H1 (cell line): Measurements from ENCODE around the gene EPHA4. TPM values are rescaled to one million over a fixed set of nuclear protein-coding genes. Genes with fewer than 3 reads are reported as not detected.

ENCODE experiments used
- CTCF ChIA-PET: fragments of 300-600 bp; sonication (Branson Sonifier 250); formaldehyde crosslinking; loops from one replicate; lab custom pipeline; 2021; ENCODE audit not compliant: partially characterized antibody; lab: Charles Lee
- POLR2A ChIA-PET: fragments of 300-600 bp; sonication (Branson Sonifier 250); formaldehyde crosslinking; loops from one replicate; lab custom pipeline; 2021; ENCODE audit warnings: inconsistent platforms; ENCODE audit not compliant: partially characterized antibody; lab: Charles Lee
- DNase-seq, 2 experiments: peaks; one replicate each; pipeline versions ENCODE4 v3.0.0 to v3.0.0-alpha.2; 2010 to 2022; ENCODE audit warnings: low spot score in 2 of 2, low read depth in 1 of 2, mixed read lengths in 1 of 2
- FAIRE-seq: peaks from 2 replicates; lab custom pipeline; 2011; peaks lifted over from hg19 to GRCh38; lab: Jason Lieb, UNC
- H2AFZ ChIP-seq: 2 replicates; pipeline ENCODE4 v1.8.1; 2012; ENCODE audit warnings: low read length, inconsistent platforms
- H2AK5ac ChIP-seq: 2 replicates; pipeline ENCODE4 v1.6.1; 2013; ENCODE audit warnings: low read depth, low read length
- H2BK120ac ChIP-seq: replicated peaks from 2 replicates; pipeline ENCODE3; 2013; ENCODE audit warnings: low read depth, low read length, inconsistent platforms
- H2BK12ac ChIP-seq: 2 replicates; pipeline ENCODE4 v1.6.1; 2013; ENCODE audit warnings: low read depth, low read length
- H2BK15ac ChIP-seq: 2 replicates; pipeline ENCODE4 v1.6.1; 2013; ENCODE audit warnings: low read length
- H2BK20ac ChIP-seq: 2 replicates; pipeline ENCODE4 v1.6.1; 2013; ENCODE audit warnings: low read length
- H2BK5ac ChIP-seq: 2 replicates; pipeline ENCODE4 v1.6.1; 2013; ENCODE audit warnings: low read depth, low read length
- H3K14ac ChIP-seq: 2 replicates; pipeline ENCODE4 v1.6.1; 2013; ENCODE audit warnings: inconsistent platforms; ENCODE audit not compliant: insufficient read length
- H3K18ac ChIP-seq: 2 replicates; pipeline ENCODE4 v1.6.1; 2013; ENCODE audit warnings: low read length; ENCODE audit errors: extremely low read depth
- H3K23ac ChIP-seq: 2 replicates; pipeline ENCODE4 v1.6.1; 2013; ENCODE audit warnings: inconsistent platforms; ENCODE audit not compliant: insufficient read length
- H3K23me2 ChIP-seq: 2 replicates; pipeline ENCODE4 v1.6.1; 2013; ENCODE audit warnings: low read depth, low read length
- H3K27ac ChIP-seq: 2 replicates; pipeline ENCODE4 v1.6.1; 2011; ENCODE audit warnings: low read depth, low read length, inconsistent platforms
- H3K27me3 ChIP-seq, 4 experiments: replicated peaks in 1 of 4; 1 replicate in 1 of 4; 2 replicates in 3 of 4; pipeline versions ENCODE4 v1.6.1 to v1.8.1; 2011 to 2013; ENCODE audit warnings: low read length in 3 of 4, mild to moderate bottlenecking in 3 of 4, inconsistent platforms in 2 of 4, mixed read lengths in 2 of 4, moderate library complexity in 1 of 4; ENCODE audit not compliant: control insufficient read depth in 3 of 4, insufficient read depth in 3 of 4; ENCODE audit errors: extremely low read depth in 1 of 4
- H3K36me3 ChIP-seq, 4 experiments: 2 replicates each; pipeline versions ENCODE4 v1.6.1 to v1.8.1; 2011 to 2013; ENCODE audit warnings: mild to moderate bottlenecking in 4 of 4, low read length in 3 of 4, moderate library complexity in 2 of 4, control low read depth in 1 of 4, inconsistent platforms in 1 of 4; ENCODE audit not compliant: insufficient read depth in 4 of 4, control insufficient read depth in 2 of 4
- H3K4ac ChIP-seq: replicated peaks from 2 replicates; pipeline ENCODE3; 2013; ENCODE audit warnings: low read length, low read depth, mixed read lengths, inconsistent platforms; ENCODE audit not compliant: insufficient read length
- H3K4me1 ChIP-seq, 4 experiments: replicated peaks in 1 of 4; 1 replicate in 1 of 4; 2 replicates in 3 of 4; pipeline versions ENCODE4 v1.6.1 to v1.8.1; 2011 to 2013; ENCODE audit warnings: low read length in 3 of 4, inconsistent platforms in 2 of 4, mixed read lengths in 1 of 4; ENCODE audit not compliant: insufficient read depth in 4 of 4, control insufficient read depth in 3 of 4
- H3K4me2 ChIP-seq, 2 experiments: 2 replicates each; pipeline versions ENCODE4 v1.6.1 to v1.8.1; 2011 to 2013; ENCODE audit warnings: low read depth in 2 of 2, low read length in 2 of 2, control low read depth in 1 of 2, inconsistent platforms in 1 of 2, mild to moderate bottlenecking in 1 of 2; ENCODE audit not compliant: insufficient read depth in 1 of 2
- H3K4me3 ChIP-seq, 4 experiments: fragments of 200-600, 300-600 bp in 1 of 4; sonication (generic), shearing (Covaris generic), sonication (Bioruptor Twin) in 1 of 4; 2 replicates each; pipeline versions ENCODE4 v1.5.1 to v1.8.1; 2011 to 2016; ENCODE audit warnings: low read length in 4 of 4, low read depth in 3 of 4, control low read depth in 2 of 4, inconsistent platforms in 2 of 4, mild to moderate bottlenecking in 2 of 4, mixed read lengths in 1 of 4, moderate library complexity in 1 of 4; ENCODE audit not compliant: insufficient read depth in 2 of 4; ENCODE audit errors: extremely low read depth in 1 of 4
- H3K56ac ChIP-seq: replicated peaks from 2 replicates; pipeline ENCODE3; 2013; ENCODE audit warnings: low read depth, mild to moderate bottlenecking, mixed read lengths, low read length, inconsistent platforms; ENCODE audit not compliant: insufficient read length
- H3K79me1 ChIP-seq: 2 replicates; pipeline ENCODE4 v1.6.1; 2013; ENCODE audit warnings: low read depth, low read length, control low read depth
- H3K79me2 ChIP-seq, 2 experiments: 2 replicates each; pipeline versions ENCODE4 v1.6.1 to v1.8.1; 2012 to 2013; ENCODE audit warnings: low read length in 2 of 2, mild to moderate bottlenecking in 2 of 2, inconsistent platforms in 1 of 2; ENCODE audit not compliant: insufficient read depth in 2 of 2, control insufficient read depth in 1 of 2
- H3K9ac ChIP-seq, 4 experiments: replicated peaks in 1 of 4; 1 replicate in 1 of 4; 2 replicates in 3 of 4; pipeline versions ENCODE4 v1.6.1 to v1.8.1; 2011 to 2013; ENCODE audit warnings: low read depth in 3 of 4, low read length in 3 of 4, control low read depth in 2 of 4, mild to moderate bottlenecking in 2 of 4, moderate library complexity in 2 of 4, inconsistent platforms in 1 of 4; ENCODE audit errors: extremely low read depth in 1 of 4
- H3K9me3 ChIP-seq, 2 experiments: 2 replicates each; pipeline versions ENCODE4 v1.6.1 to v1.8.1; 2012 to 2013; ENCODE audit warnings: mild to moderate bottlenecking in 2 of 2, moderate library complexity in 2 of 2, control low read depth in 1 of 2, inconsistent platforms in 1 of 2, low read depth in 1 of 2, low read length in 1 of 2, mixed read lengths in 1 of 2; ENCODE audit not compliant: insufficient read depth in 2 of 2
- H4K20me1 ChIP-seq, 2 experiments: replicated peaks in 1 of 2; 2 replicates each; pipeline versions ENCODE3 to v1.8.1; 2011 to 2013; ENCODE audit warnings: inconsistent platforms in 2 of 2, low read length in 2 of 2, mild to moderate bottlenecking in 1 of 2; ENCODE audit not compliant: insufficient read depth in 2 of 2, control insufficient read depth in 1 of 2
- H4K5ac ChIP-seq: 2 replicates; pipeline ENCODE4 v1.6.1; 2013; ENCODE audit warnings: low read length, low read depth, mixed read lengths, inconsistent platforms; ENCODE audit not compliant: insufficient read length
- H4K8ac ChIP-seq: 2 replicates; pipeline ENCODE4 v1.8.0; 2013; ENCODE audit warnings: mild to moderate bottlenecking, moderate library complexity, low read length, inconsistent platforms; ENCODE audit not compliant: insufficient read depth; ENCODE audit errors: extremely low read depth
- H4K91ac ChIP-seq: replicated peaks from 2 replicates; pipeline ENCODE3; 2013; ENCODE audit warnings: low read length, mixed read lengths, inconsistent platforms; ENCODE audit not compliant: insufficient read length
- CHD2 ChIP-seq: IDR thresholded peaks from 2 replicates; pipeline ENCODE4 v1.6.1; 2012; ENCODE audit warnings: low read length, improper control_type of control experiment
- CTCF ChIP-seq, 3 experiments: IDR thresholded peaks; 1 replicate in 2 of 3; 2 replicates in 1 of 3; pipeline versions ENCODE4 v1.5.1 to v1.6.1; 2011; ENCODE audit warnings: low read length in 3 of 3, mild to moderate bottlenecking in 3 of 3, inconsistent platforms in 2 of 3, low read depth in 1 of 3, moderate library complexity in 1 of 3; ENCODE audit not compliant: insufficient read depth in 1 of 3; ENCODE audit errors: control extremely low read depth in 1 of 3
- KDM4A ChIP-seq: IDR thresholded peaks from one replicate; pipeline ENCODE4 v1.7.1; 2012; ENCODE audit warnings: low read depth, mild to moderate bottlenecking, moderate library complexity, low read length, inconsistent platforms; ENCODE audit not compliant: severe bottlenecking
- MAFK ChIP-seq: IDR thresholded peaks from 2 replicates; pipeline ENCODE4 v1.6.1; 2012; ENCODE audit warnings: low read depth, mild to moderate bottlenecking, improper control_type of control experiment, low read length
- PHF8 ChIP-seq: fragments of 200-600 bp; sonication (generic); conservative IDR thresholded peaks from 2 replicates; pipeline ENCODE4 v1.7.1; 2012; ENCODE audit warnings: low read depth, mild to moderate bottlenecking, inconsistent platforms, low read length, moderate library complexity
- POLR2A ChIP-seq, 2 experiments: IDR thresholded peaks; 1 replicate in 1 of 2; 2 replicates in 1 of 2; pipeline ENCODE4 v1.6.1; 2011; ENCODE audit warnings: low read depth in 2 of 2, low read length in 2 of 2, mild to moderate bottlenecking in 2 of 2; ENCODE audit errors: control extremely low read depth in 1 of 2
- POLR2AphosphoS5 ChIP-seq: IDR thresholded peaks from 2 replicates; pipeline ENCODE4 v1.6.1; 2011; ENCODE audit warnings: low read depth, low read length
- SAP30 ChIP-seq: fragments of 300-600 bp; sonication (generic); IDR thresholded peaks from 2 replicates; pipeline ENCODE4 v1.7.1; 2012; ENCODE audit warnings: low read length, moderate library complexity, mild to moderate bottlenecking, inconsistent platforms; ENCODE audit not compliant: insufficient read depth, insufficient replicate concordance
- SRF ChIP-seq: IDR thresholded peaks from 2 replicates; pipeline ENCODE4 v1.6.1; 2011; ENCODE audit warnings: mild to moderate bottlenecking, low read depth, low read length, moderate library complexity
- YY1 ChIP-seq: IDR thresholded peaks from 2 replicates; pipeline ENCODE4 v1.6.1; 2011; ENCODE audit warnings: low read depth, mild to moderate bottlenecking, low read length
- WGBS, 2 experiments: shearing (Covaris generic) in 1 of 2; methylation state at CpG; one replicate each; pipeline versions ENCODE4 v1.1.6 to v1.1.7; 2013 to 2015; ENCODE audit warnings: low lambda C conversion rate in 2 of 2, mixed read lengths in 2 of 2, inconsistent platforms in 1 of 2, low coverage in 1 of 2, missing lambda C conversion rate in 1 of 2; ENCODE audit not compliant: insufficient replicate concordance in 2 of 2, insufficient coverage in 1 of 2, insufficient read length in 1 of 2; ENCODE audit errors: extremely low coverage in 1 of 2, missing lambda C conversion rate in 1 of 2; 5-methylcytosine and 5-hydroxymethylcytosine counted together
- polyA plus RNA-seq, 7 experiments: library from polyadenylated mRNA; depleted of rRNA in 3 of 7; stranded (reverse) in 5 of 7; unstranded in 2 of 7; fragments of >200 nt in 5 of 7; fragments of 200-250 nt in 2 of 7; gene quantifications; 1 replicate in 5 of 7; 2 replicates in 1 of 7; 4 replicates in 1 of 7; pipeline versions ENCODE4 v1.2.1 to v1.2.3, GENCODE V29; 2011 to 2013; ENCODE audit warnings: missing spikeins in 2 of 7, mixed read lengths in 2 of 7
- total RNA-seq: library from RNA; stranded (reverse); fragmentation: NEBNext Ultra II Directional; extraction: Animal tissue kit (Norgen Biotek cat#: 25700); gene quantifications from 2 replicates; pipeline ENCODE4 v1.2.1, GENCODE V29; 2021
- TF ChIP-seq, protein P1 (sequence below): IDR thresholded peaks from 2 replicates; pipeline ENCODE4 v1.6.1; 2011; ENCODE audit warnings: low read length, improper control_type of control experiment

Gene EPHA4
- total and polyA plus RNA-seq, 2 of the 8 experiments (the other 6 are each of a cell fraction or from before 2014, with no cell fraction given) = 4.3 to 5.7 TPM

GRCh38 chr2:221562226-221562625 lies 9.9 kb downstream of the EPHA4 start:
- CTCF ChIA-PET = interaction anchor here (0.6 kb wide), 1 partner anchor 1665 kb away, joined by 3 read pairs; no protein-coding TSS in a partner anchor
- H3K27ac ChIP-seq = no peak overlapping the region
- no peak for TF ChIP-seq POLR2AphosphoS5
- TF ChIP-seq SAP30 = no peak
- TF ChIP-seq MAFK = no peak
- TF ChIP-seq KDM4A = no peak
- TF ChIP-seq POLR2A (IDR thresholded peaks at IDR 0.05; ENCODE audit: control extremely low read depth in 1 of 2, low read depth in 2 of 2, low read length in 2 of 2) = no peak
- TF ChIP-seq YY1 = no peak
- TF ChIP-seq, protein P1, sequence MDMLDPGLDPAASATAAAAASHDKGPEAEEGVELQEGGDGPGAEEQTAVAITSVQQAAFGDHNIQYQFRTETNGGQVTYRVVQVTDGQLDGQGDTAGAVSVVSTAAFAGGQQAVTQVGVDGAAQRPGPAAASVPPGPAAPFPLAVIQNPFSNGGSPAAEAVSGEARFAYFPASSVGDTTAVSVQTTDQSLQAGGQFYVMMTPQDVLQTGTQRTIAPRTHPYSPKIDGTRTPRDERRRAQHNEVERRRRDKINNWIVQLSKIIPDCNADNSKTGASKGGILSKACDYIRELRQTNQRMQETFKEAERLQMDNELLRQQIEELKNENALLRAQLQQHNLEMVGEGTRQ = no peak
- no peak for TF ChIP-seq CTCF (IDR thresholded peaks at IDR 0.05; ENCODE audit: control extremely low read depth in 1 of 3, insufficient read depth in 1 of 3, low read depth in 1 of 3, low read length in 3 of 3)
- TF ChIP-seq PHF8 = no peak
- no peak for TF ChIP-seq SRF
- no peak for TF ChIP-seq CHD2

More at GRCh38 chr2:221562226-221562625, 9.9 kb downstream of the EPHA4 start:
- Histone ChIP-seq H2AFZ (no peak overlapping the region), H3K23me2 (no peaks in the 10 kb centered on the region; the same call in 1 of the 2 replicates), H3K4me2 (no peak overlapping the region), H3K9me3 (no peaks in the 10 kb centered on the region), H2BK20ac (no peak overlapping the region), H2BK120ac (no peak overlapping the region), H3K79me2 (no peaks in the 10 kb centered on the region; a peak in 1 of 4 replicates), H3K36me3 (no peaks in the 10 kb centered on the region; a peak in 1 of 8 replicates), H3K4me3 (no peak overlapping the region), H3K23ac (no peak overlapping the region), H3K4ac (no peak overlapping the region), H3K4me1 (peaks cover 0 to 2% (median 0%) of the 10 kb centered on the region in 4 experiments; a peak in 1 of 7 replicates), H3K27me3 (no peaks in the 10 kb centered on the region), H3K9ac (no peak overlapping the region), H2BK5ac (no peak overlapping the region), H4K5ac (no peak overlapping the region), H4K91ac (no peak overlapping the region), H2BK15ac (no peak overlapping the region), H3K56ac (no peak overlapping the region), H2BK12ac (no peak overlapping the region), H3K79me1 (no peaks in the 10 kb centered on the region), H2AK5ac (no peak overlapping the region), H4K8ac (no peak overlapping the region), H3K18ac (no peak overlapping the region), H4K20me1 (peaks cover 0 to 2% of the 10 kb centered on the region in 2 experiments), H3K14ac (no peak overlapping the region)
- FAIRE-seq (no peak), DNase-seq (no peak)
- POLR2A ChIA-PET = interaction anchor here (0.6 kb wide), 2 partner anchors 35 to 284 kb away, joined by 3 read pairs; no protein-coding TSS in a partner anchor
- WGBS, 2 experiments = 100% methylated on average over 1 of the region's 1 CpG; no CpG with 5 or more reads in 1 of the 2 experiments
